Measurements from ENCODE around the gene SLC6A13.

DNA sequence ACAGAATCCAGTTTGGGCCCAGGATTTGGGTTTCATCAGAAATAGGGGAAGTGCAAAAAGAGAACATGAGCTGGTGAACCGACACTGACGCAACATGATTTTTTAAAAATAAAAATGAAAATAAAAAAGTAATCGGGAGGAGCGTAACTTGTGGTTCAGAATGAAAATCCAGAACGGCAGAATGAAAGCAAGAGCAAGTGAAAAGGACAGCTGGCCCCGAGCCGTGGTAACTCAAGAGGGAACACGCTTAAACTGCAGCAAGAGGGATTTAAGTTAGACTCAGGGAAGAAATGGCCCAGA lies 50.3 kb downstream of the SLC6A13 start:
- TF ChIP-seq, protein P1, sequence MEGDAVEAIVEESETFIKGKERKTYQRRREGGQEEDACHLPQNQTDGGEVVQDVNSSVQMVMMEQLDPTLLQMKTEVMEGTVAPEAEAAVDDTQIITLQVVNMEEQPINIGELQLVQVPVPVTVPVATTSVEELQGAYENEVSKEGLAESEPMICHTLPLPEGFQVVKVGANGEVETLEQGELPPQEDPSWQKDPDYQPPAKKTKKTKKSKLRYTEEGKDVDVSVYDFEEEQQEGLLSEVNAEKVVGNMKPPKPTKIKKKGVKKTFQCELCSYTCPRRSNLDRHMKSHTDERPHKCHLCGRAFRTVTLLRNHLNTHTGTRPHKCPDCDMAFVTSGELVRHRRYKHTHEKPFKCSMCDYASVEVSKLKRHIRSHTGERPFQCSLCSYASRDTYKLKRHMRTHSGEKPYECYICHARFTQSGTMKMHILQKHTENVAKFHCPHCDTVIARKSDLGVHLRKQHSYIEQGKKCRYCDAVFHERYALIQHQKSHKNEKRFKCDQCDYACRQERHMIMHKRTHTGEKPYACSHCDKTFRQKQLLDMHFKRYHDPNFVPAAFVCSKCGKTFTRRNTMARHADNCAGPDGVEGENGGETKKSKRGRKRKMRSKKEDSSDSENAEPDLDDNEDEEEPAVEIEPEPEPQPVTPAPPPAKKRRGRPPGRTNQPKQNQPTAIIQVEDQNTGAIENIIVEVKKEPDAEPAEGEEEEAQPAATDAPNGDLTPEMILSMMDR (conservative IDR thresholded peaks at IDR 0.05; ENCODE audit: low read length): no peak
- TF ChIP-seq EZH2phosphoT487 (IDR thresholded peaks at IDR 0.05; ENCODE audit: borderline replicate concordance, low read depth, low read length): no peak

Measured in OCI-LY7 (cell line).